Measurements from ENCODE around the gene SPNS1.
"Not testable (repeated sequence)": the region's sequence is repeated elsewhere in the genome, so short reads cannot be mapped to it uniquely, and the experiment has no call there.

Gene SPNS1

GRCh38 chr16:28938721-28939120, 35.9 kb upstream of the SPNS1 start:
- TF ChIP-seq CTCF (IDR thresholded peaks at IDR 0.05; ENCODE audit: low read depth, low read length) = no peak
- no peak for DNase-seq (ENCODE audit: extremely low read depth, low read depth)

GRCh38 chr16:28939825-28940224, 34.8 kb upstream of the SPNS1 start:
- DNase-seq (ENCODE audit: extremely low read depth, low read depth) = not testable (repeated sequence)

GRCh38 chr16:28943281-28943680, 31.3 kb upstream of the SPNS1 start:
- no peak for TF ChIP-seq CTCF (IDR thresholded peaks at IDR 0.05; ENCODE audit: low read depth, low read length)
- no peak for DNase-seq (ENCODE audit: extremely low read depth, low read depth)

GRCh38 chr16:28946681-28947080, 27.9 kb upstream of the SPNS1 start:
- no peak for DNase-seq (ENCODE audit: extremely low read depth, low read depth)

GRCh38 chr16:28950648-28951409, 23.7 kb upstream of the SPNS1 start, which contains the start of gene NFATC2IP:
NFATC2IP (plus strand) TSS chr16:28950937; CDS start chr16:28951012, 75 bp downstream.
- peak; percentile 100 for DNase-seq (ENCODE audit: extremely low read depth, low read depth)
- no peak for TF ChIP-seq CTCF (IDR thresholded peaks at IDR 0.05; ENCODE audit: low read depth, low read length)

More at GRCh38 chr16:28946681-28947080, 27.9 kb upstream of the SPNS1 start:
- no peak for TF ChIP-seq CTCF (IDR thresholded peaks at IDR 0.05; ENCODE audit: low read depth, low read length)

- TF ChIP-seq CTCF (IDR thresholded peaks at IDR 0.05; ENCODE audit: low read depth, low read length) = no peak
- DNase-seq (ENCODE audit: extremely low read depth, low read depth) = no peak
Measured at GRCh38 chr16:28951410-28951943, 23.1 kb upstream of the SPNS1 start.

- TF ChIP-seq CTCF (IDR thresholded peaks at IDR 0.05; ENCODE audit: low read depth, low read length) = no peak
- no peak for DNase-seq (ENCODE audit: extremely low read depth, low read depth)
Measured at GRCh38 chr16:28958216-28958615, 16.4 kb upstream of the SPNS1 start.
